GM19240 (cell line): ENCODE data around the gene PCNX2.

ENCODE experiments used
- DNase-seq: peaks from one replicate; pipeline ENCODE4 v3.0.0; 2011; ENCODE audit warnings: low spot score; ENCODE audit not compliant: insufficient read length

PCNX2 gene

DNA sequence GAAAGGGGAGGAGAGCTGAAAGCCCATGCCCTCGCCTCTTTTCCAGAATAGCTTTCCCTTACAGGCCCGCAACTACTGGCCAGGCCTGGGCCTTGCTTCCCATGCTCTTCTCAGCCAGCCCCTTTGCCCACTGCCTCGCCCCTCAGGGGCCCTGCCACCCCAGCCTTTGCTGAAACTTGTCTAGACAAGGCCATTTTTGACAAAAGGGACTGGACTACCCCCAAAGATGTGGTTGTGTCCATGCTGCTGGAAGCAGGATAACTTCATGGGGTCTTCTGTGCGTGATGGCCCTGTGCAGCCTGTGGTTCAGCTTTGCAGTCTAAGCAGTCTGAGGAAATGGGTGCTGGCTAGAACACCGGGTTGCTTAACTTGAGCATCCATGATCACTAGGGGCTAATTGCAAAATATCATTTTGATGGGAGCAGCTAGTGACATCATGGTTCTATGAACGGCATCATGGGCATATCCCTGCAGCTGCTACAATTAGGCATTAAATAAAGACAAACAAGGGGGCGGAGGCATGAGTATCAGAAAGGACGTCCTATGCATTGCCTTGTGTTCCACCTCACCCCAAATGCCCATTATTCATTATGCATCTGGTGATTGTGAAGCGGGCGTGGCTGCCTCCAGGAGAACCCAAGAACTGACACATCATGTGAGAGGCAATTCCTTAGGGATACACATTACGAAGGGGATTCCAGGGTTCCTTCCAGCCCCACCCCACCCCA, 308.3 kb downstream of the PCNX2 start:
- no peak for DNase-seq

DNA sequence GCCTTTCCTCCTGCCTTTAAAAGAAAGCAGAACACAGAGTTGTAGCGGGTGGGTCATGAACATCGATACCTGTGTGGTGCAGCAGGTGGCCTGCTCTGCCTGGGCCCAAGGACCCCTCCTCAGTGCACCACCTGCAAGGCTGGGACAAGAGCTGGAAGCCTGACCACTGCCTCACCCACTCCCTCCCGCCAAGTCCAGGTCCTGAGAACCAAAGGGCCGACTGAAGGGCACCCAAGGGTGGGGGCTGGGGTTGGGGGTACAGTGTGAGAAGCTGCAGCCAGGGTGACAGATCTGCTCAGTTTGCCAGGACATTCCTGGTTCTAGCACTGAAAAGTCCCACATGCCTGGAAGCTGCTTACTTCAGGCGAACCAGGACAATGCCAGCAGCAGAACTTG, 309.0 kb downstream of the PCNX2 start:
- DNase-seq, result no peak

DNA sequence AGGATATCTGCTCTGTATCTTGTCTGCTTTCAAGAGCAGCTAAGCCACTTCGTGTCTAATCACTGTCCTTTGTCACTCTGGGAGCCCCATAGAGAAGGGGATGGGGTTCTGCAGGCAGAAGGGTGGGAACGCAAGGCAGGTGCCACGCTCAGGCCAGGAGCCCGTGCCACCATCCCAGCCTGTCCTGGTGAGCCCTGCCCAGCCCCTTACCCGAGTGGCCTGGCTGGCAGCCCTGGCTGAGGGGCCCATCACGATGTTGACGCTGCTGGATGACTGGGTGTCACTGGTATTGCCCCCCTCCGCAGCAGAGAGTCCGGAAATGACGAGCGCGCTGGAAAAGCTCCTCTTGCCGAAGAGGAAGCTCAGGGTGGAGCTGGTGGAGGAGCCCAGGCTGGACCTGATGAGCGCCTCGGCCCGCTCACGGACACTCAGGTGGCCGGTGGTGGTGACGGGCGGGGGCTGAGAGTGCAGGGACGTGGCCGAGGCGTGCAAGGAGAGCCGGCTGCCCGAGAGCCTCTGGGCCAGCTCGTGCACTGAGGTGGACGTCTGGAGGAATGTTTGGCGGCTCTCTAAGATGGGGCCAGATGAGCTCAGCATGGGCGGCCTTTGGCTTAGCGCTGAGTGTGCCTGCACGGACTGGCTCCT, 309.5 kb downstream of the PCNX2 start:
- no peak for DNase-seq

DNA sequence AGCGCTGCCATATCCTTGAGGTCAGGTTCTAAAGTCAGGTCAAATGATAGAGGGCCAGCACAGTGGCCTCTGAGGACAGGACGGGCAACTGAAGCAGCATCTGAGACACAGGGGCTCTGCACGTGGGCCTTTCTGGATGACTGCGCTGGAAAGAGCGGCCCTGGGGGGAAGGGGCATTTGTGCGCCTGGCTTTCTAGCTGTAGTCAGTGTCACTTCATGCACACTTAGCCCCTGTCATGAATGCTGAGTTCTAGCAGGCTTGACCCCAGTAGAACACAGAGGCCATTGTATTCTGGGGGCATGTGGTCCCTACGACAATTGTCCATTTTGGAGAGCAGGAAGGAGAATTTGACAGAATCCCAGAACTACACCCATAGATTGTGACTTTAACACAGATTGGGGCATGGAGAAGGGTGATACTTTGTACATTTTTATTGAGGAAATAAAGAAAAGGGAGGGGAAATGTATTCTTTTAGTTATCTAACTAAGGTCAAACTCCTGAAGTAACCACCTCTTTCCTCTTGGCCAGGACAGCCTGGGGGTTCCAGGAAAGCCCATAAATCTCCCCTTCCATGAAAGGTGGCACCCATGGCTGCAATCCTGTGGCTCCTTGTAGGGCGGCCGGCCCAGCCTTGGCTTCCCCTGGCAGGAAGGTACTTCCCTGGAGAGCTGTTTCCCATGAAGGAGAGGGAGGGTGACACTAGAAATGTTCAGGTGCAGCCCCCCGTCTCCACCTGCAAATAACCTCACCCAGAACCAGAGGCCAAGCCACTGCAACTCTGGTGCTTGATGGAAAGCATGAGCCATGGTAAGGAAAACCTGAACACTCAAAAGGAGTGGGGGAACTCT, 310.7 kb downstream of the PCNX2 start:
- no peak for DNase-seq

DNA sequence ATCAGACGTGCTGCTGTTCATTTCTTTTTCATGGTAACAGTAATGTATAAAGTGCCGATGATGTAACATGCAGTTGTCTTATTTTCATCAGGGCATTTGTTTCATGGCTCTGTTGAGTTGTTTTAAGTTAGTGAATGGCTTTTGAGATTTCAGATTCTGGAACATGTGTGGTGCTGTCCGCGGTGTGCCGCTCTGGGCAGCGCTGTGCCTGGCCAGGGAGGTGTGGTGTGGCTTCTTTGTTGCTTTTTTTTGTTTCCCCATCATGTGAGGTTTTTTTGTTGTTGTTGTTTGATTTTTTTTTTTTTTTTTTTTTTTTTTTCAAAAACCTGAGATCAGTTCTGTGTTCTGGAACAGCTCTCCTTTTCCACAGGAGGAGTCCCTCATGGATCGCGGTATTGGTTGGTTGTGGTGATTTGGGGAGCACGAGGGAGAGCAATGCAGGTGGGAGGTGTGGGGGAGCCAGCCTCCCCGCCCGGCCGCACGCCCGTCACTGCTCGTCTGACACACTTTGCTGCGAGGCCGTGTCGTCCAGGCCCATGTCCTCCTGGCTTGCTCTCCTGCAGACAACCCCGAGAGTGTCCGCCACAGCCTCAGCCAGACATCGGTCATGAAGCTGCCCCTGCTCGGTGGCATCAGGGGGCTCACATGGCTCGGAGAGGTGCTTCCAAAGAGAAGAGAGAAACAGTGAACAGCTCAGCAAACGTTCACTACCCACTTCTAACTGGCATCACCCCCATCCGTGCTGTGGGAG, 311.5 kb downstream of the PCNX2 start:
- DNase-seq, result no peak

DNA sequence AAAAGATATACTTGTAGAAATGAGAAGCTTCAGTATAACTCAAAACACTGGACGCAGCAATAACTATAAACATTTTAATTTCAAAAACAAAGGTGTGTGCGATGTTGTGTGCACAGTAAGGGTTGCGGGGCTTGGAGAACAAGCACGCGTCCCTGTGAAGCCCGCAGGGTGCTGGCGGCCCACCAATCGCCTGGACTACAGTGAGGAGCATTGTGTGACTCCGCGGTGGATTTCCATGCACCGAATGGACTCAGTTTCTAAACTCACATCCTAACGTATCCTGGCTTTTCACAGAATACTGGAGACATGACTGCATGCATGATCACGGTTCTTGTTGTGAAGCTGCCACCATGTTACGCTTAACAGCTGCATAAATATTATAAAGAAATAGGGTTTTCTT, 312.1 kb downstream of the PCNX2 start:
- no peak for DNase-seq

DNA sequence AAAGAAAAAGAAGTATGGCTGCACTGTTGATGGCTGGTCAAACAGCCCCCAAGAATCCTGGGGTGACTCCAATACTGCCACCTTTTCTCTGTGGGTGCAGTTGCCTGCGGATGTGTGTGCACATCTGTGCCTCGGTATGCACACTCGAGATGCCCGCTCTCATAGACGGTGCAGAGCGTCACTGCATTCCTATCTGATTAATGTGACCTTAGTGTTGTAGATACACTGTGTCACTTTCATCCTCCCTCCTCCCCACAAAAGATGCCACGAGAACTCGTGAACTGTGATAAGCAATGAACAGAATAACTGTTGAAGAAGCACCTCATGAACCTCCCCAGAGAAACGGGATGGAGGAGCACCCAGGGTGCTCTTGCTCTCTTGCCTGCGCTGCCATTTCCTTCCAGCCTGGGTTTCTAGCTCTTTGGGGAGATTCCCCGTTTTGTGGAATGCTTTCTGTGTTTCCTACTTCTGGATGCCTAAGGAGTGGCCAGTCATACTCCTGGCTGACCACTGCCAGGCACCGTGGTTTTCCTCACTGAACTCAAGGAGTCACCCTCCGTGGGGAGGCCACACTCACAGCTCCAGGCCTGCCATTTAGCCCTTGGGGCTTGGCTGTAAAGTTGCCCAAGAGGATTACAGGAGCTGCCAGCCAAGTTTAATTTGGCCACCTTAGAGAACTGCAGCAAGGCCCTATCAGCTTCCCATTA, 313.1 kb downstream of the PCNX2 start:
- no peak for DNase-seq

DNA sequence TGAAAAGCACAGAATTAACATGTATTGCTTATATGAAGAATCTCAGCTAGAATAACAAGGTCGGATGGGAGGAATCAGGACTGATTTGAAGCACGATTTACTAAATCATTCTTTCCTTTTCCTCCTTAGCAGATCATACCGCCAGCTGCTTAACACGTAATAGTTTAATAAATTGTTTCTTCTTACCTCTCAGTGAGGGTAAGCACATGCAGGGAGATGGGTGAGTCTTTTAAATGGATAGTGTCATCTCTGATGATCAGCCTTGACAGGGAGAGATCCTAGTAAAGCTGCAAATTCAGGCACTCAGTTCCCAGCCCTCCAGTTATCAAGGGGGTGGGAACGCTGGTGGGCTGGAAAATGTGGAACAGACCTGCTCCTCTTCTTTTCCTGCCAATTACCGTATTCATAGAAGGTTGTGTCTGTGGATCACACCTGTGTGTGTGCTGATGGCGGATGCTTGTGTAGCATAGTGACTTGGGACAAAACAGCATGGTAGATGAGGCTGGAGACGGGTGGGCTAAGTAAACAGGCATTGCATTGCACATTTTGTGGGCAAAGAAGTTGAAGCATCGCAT, 314.5 kb downstream of the PCNX2 start:
- no peak for DNase-seq

DNA sequence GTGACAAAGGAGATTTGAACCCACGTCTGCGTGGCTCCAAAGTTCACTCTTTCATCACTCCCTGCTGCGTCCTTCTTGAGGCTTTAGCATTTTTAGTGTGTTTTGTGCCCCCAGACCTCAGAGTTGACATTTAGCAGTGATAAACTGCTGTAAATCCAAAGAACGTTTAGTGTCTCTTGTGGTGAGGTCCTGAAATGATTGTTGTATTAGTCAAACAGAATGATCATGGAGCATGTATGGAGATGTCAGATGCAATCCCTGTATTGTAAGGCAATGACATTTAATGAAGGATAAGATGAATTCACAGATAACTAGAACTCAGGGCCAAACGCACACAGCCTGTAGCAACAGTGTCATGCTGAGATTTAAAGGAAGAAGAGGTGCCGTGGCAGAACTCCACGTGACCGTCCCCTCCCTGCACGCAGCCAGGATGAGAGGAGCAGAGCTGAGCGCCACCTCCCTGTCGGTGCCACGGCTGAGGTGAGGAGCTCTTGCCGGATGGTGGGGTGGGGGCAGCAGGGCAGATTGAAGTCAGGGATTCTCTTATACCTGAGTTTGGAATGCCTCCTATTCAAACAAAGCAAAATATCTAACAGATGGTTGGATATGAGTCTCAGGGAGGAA, 315.1 kb downstream of the PCNX2 start:
- DNase-seq, result no peak

DNA sequence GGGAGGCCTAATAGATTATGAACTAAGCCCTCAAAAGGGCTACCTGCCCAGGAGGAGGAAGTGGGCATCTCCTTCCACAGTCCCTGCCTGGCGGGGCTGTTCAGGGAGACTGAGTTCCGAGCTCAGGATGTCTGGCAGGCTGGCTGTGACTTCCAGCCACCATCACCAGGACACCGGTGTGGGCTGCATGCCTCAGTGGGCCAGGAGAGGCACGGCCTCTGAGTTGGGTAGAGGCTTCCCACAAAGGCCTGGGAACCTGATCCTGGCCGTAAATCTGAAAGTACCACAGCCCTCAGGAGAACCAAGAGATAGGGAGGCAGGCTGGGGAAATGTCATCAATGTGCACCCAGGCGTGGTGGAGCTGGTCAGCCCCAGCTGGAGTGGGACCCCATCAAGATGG, 316.0 kb downstream of the PCNX2 start:
- DNase-seq, result no peak

DNA sequence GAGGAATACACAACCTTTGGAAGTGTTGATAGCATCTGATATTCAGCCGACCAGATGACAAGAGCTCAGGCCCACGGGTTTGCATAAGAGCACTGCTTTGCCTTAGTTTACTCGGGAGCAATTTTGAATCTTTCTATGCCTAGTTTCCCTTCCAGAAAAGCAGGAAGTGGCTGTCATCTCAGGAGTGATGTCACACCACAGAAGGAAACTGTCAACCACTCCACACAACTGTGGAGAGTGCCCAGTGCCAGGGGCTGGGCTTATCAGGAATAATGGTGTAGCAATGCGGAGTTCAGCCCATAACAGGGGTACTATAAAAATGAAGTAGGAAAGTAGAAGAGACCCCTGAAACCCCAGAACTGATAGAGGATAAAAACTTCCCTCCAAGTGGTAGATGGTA, 316.7 kb downstream of the PCNX2 start:
- no peak for DNase-seq

DNA sequence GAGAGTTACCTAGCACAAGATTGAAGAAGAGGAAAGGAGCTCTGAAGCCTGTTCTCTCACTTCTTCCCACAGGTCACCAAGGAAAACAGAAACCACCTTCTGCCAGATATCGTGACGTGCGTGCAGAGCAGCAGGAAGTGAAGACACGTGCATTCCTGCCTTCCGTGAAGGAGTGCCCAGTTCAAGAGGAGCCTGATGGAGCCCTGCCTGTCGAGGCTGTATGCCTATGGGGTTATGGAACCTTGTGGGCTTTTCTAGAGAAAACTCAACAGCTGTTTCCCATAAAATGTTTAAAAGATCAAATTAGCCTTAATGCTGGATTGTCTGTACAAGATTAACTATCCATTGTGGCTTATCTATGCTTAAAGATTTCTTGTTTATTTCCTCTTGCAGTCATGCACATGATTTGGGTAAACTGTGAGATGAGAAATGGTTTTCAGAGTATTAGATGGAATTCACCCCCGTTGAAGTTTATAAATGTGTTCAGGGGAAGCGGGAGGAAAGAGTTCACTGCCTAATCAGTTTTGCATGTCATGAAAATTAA, 317.4 kb downstream of the PCNX2 start:
- no peak for DNase-seq

DNA sequence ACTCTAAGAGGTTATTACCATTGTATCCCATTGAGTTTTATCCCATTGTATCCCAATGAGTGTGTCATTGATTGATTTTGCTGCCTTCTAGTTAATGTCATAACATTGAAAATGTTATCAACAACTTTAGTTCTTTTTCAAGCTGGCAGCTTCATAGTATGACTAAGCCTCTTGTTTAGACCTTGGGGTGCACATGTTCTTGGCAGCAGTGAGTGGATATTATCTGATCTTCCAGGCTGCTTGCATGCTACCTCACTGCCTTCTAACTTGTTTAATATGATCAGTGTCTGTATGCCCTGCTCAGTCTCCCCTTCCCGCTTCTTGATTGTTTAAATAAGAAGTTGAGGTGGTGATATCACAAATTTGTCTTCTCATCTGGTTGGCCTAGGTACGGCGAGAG, 320.6 kb downstream of the PCNX2 start:
- no peak for DNase-seq

DNA sequence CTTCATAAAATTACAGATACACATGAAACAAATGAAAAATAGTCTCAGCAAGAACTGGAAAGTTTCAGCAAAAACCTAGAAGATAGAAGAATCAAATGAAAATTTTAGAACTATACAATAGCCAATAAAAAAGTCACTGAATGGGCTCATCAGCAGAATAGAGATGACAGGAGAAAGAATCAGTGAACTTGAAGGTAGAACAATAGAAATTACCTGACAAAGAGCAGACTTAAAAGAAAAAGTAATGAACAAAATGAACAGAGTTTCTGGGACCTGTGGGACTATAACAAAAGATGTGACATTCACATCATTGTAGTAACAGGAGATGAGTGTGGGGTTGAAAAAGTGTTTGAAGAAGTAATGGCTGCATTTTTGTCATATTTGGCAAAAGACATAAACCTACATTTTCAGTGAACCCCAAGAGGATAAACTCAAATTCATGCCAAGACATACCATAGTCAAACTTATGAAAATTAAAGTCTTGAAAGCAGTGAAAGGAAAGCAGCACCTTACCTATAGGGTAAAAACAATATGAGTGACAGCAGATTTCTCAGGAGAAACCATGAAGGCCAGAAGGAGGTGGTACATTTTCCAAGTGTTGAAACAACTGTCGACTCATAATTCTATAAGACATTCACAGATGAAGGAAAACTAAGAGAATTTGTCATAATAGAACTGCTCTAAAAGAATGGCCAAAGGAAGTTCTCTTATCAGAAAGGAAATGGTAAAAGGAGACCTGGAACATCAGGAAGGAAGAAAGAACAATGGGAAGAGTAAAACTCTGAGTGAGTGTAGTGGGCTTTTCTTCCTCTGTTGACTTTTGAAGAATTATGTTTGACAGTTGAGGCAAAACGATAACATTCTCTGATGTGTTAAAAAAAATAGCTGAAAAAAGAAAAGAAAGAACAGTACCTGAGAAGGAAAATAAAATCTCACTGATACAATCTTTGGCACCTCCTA, 321.6 kb downstream of the PCNX2 start:
- DNase-seq, result no peak

DNA sequence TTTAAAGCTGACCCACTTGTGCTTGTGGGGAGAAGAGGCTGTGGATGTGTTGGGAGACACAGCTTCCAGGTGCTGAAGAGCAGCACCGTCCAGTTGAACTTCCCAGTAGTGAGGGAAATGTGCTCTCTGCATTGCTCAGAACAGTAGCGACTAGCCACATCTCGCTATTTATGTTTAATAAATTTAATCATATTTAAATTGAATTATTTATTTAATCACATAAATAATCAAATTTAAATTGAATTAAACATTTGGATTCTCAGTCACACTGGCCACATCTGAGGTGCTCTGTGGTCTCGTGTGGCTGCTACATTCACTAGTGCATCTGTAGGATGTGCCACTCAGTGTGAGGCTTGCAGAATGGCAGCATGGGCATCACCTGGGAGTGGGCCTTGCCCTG, 325.0 kb downstream of the PCNX2 start:
- no peak for DNase-seq

DNA sequence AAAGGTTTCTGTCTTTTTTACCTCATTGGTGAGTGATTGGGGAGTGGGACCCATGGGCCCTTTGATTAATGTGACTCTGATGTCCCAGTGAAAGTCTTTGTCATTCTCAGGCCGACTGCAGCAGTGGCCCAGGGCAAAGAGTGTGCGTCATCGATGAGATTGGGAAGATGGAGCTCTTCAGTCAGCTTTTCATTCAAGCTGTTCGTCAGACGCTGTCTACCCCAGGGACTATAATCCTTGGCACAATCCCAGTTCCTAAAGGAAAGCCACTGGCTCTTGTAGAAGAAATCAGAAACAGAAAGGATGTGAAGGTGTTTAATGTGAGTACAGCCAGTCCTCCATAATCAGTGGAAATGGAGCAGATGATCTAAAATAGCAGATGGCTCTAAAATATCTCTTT, 325.7 kb downstream of the PCNX2 start:
- DNase-seq, result no peak

DNA sequence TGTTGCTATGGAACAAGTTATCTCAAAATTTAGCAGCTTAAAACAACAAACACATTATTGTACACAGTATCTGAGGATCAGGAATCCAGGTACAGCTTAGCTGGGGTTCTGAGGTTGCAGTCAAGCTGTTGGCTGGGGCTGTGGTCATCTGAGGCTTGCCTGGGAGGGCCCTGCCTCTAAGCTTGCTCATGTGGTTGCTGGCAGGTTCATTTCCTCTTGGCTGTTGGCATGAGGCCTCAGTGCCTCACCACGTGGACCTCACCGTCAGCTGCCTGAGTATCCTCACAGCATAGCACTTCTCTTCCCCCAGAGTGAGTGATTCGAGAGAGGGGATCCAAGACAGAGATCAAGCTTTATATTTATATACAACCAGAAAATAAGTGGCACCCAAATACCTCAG, 326.6 kb downstream of the PCNX2 start:
- DNase-seq, result no peak

DNA sequence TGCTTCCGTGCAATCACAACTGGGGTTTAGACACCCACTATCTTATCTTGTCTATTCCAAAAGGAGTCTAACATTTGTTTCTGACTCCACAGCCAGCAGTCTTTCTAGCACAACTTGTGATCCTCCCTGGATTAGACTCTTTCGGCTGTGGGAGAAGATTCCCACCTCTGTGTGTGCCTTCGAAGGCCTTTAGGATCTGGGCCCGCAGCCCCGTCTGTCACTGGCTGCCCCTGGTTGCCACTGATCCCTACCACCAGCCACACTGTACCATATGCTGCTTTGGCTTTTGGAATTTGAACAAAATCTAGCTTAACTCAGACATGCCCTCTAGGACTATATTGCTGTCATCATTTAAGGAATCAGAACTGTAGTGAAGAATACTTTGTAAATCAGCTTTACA, 327.1 kb downstream of the PCNX2 start:
- no peak for DNase-seq

DNA sequence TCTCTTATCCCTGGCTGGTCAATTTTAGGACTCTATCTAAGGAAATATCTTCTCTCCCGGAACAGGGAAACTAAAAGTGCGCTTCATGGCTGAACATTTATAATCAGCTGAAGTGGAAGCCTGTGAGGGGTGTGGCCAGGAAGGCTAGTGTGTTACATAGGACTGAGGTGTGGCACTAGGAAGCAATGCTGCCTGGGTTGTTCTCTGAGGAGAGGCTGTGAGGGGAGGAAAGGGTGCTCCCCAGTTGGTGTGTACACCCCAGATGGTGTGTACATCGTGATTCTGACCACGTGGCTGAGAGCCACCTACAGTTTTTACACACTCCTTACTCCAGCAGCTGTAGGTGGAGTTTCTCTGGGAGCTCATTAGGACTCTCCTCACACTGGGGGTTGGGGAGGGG, 328.9 kb downstream of the PCNX2 start:
- no peak for DNase-seq
